ENCODE results near the gene OR2W3.

The OR2W3 gene

GRCh38 chr1:247895163-247895637 lies at the start of gene OR2W3:
Gene OR2W3, plus strand, starts transcription at chr1:247895587. Its CDS starts 0 bp downstream, at chr1:247895587.
- no peak for DNase-seq (ENCODE audit: low read depth, low spot score)

- DNase-seq (ENCODE audit: low read depth, low spot score) = no peak
Measured at GRCh38 chr1:247845693-247846017, 49.7 kb upstream of the OR2W3 start.

DNA sequence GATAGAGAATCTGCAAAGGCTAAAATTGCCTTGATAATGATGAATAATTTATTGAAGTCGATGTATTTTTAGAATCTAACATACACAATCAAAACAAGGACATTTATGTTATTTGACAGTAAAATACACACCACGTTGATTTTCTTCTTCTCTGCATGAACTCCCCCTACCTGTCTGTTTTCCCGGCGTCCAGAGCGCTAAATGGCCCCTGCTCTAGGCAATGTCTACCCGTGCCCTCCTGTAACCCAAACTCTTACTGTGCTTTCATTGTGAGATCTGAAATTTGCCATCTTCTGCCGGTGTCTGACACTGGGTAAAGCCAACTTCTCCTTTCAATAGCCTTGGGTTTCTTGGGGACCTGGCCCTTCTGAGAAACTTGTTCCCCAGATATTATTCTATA lies 47.0 kb upstream of the OR2W3 start:
- no peak for DNase-seq (ENCODE audit: low read depth, low spot score)

GRCh38 chr1:247849616-247850015 lies 45.8 kb upstream of the OR2W3 start:
- no peak for DNase-seq (ENCODE audit: low read depth, low spot score)

DNA sequence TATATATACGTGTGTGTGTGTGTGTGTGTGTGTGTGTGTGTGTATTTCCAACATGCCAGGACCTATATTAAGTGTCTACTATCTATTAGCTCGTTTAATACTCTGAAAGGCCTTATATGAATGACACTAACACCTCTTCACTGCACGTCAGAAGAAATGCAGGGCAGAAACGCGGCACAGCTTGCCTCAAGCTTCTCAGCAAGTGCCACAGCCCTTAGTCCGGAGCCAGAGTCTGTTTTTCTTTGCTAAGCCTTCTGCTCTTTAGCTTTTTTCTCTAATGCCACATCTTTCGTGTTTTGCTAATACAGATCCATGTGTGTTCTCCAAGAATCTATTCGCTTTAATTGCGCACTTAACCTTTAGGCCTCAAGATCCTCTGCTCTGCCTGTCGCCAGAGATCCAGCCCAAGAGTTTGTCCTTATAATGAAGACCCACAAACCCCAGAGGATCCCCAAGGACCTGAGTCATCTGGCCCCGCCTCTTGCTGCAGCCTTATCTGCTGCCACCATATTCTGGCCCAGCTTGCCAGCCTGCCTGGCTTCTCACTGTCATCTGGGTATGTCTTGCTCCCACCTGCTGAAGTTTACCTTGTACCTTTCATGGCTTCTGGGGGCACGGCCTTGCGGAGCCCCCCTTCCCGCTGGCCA lies 40.4 kb upstream of the OR2W3 start:
- no peak for DNase-seq (ENCODE audit: low read depth, low spot score)

DNA sequence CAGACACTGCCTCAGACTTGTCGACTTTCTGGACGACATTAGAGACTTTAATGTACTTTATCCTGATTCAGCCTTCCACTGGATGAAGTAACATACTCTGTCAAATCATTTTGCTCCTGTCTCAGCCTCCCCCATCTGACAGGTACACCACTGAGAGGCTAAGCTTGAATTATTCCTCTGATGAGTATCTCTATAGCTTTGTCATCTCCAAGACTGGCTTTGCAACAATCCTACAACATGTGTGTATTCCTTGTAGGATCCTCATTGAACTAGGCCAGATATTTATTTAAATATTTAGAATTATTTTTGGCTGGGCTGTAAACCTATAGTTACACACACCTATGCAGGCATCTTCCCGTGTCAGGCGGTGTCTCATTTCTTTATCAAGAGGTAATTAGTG lies 39.5 kb upstream of the OR2W3 start:
- no peak for DNase-seq (ENCODE audit: low read depth, low spot score)

- no peak for DNase-seq (ENCODE audit: low read depth, low spot score)
Measured at GRCh38 chr1:247857069-247857984, 38.1 kb upstream of the OR2W3 start, which contains the start of gene TRIM58. Gene TRIM58, plus strand, starts transcription at chr1:247857187. Its CDS starts 60 bp downstream, at chr1:247857247.

DNA sequence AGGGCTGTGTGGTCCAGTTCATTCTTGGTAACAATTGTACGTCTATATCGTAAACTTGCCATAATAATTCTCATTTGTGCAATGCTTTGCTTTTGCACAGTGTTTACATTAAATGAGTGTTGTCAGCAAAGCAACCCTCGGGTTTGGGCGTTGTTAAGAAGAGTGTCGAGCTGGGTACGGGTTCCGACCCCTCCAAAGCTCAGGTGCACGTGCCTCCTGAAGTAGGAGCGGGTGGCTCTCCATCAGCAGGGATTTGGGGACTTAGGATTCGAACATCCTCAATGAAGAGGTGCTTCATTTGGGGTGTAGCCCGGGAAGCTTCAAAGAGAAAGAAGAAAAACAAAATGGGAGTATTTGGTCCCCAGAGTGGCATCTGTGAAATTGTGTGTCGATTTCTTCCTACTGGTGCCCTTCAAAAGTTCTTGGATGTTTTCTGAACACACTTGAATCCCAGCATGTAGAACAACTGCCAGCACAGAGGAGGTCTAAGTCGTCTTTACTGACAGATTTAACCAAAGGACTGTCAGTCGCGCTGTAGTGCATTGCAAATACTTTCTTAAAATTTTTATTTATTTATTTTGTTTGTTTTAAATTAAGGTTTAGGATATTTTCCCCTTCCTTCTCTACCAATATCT lies 37.3 kb upstream of the OR2W3 start:
- no peak for DNase-seq (ENCODE audit: low read depth, low spot score)

GRCh38 chr1:247862756-247863155 lies 32.6 kb upstream of the OR2W3 start:
- no peak for DNase-seq (ENCODE audit: low read depth, low spot score)

DNA sequence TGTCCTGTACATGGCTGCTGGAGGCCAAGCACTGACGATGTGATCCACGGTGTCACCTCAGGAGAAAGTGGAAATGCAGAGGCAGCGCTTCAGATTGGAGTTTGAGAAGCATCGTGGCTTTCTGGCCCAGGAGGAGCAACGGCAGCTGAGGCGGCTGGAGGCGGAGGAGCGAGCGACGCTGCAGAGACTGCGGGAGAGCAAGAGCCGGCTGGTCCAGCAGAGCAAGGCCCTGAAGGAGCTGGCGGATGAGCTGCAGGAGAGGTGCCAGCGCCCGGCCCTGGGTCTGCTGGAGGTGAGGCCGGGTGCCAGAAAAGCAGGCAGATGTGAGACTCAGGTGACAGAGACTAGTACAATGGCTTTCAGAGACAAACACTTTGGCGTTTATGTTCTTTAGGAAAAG lies 30.7 kb upstream of the OR2W3 start:
- DNase-seq (ENCODE audit: low read depth, low spot score) = no peak

DNA sequence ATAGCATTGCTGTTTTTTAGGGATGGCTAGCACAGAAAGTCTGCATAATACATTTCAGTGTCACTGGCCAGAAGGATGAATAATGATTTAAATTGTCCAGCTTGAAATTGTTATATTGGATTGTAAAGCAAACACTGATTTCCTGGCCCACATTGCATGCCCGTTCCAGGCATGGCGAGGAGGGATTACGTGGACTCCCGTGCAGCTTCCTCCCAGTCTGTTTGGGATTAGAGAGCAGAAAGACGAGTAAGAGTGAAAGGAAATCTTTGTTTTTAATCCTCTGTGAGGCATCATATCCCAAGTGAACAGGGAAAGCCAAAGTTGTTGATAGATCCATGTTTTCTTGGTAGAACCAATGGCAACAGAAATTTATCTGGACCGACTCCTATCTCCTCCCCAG lies 30.0 kb upstream of the OR2W3 start:
- no peak for DNase-seq (ENCODE audit: low read depth, low spot score)

DNA sequence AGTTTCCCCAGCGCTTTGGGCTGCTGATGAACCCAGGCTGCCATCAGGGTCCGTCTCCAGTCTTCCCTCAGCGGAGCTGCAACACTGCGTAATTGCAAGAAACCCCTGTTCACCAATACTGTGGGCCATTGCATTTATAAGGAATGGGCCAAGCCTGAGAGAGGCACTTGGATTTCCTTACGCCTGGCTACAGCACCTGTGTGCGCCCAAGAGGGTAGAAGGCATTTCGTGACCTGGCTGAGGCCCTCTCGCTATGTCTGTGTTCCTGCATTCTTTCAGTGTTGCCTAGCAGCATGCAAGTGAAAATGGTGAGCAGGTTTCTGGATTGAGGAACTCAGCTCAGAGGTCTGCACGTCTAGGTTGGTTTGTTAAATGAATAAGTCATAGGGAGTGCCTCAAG lies 12.0 kb upstream of the OR2W3 start:
- no peak for DNase-seq (ENCODE audit: low read depth, low spot score)

DNA sequence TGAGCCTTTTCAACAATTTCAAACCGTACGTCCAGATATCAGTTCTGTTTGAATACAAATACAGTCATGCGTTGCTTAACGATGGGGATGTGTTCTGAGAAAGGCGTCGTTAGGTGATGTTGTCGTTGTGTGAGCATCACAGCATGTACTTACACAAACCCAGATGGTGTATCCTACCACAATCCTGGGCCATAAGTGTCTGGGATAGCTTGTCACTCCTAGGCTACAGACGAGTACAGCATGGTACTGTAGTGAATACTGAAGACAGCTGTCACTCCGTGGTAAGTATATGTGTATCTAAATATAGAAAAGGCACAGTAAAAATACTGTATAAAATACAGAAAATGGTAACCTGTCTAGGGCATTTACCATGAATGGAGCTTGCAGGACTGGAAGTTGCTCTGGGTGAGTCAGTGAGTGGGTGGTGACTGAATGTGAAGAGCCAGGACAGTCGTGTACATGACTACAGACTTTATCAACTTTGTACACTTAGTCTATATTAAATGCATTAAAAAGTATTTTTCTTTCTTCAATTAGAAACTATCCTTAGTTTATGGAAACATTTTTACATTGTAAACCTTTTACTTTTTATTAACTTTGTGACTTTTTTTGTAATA lies 10.5 kb upstream of the OR2W3 start:
- DNase-seq (ENCODE audit: low read depth, low spot score) = no peak

GRCh38 chr1:247895976-247896375 lies 589 bp downstream of the OR2W3 start:
- DNase-seq (ENCODE audit: low read depth, low spot score) = no peak

GRCh38 chr1:247904122-247904521 lies 8.7 kb downstream of the OR2W3 start:
- DNase-seq (ENCODE audit: low read depth, low spot score) = no peak

GRCh38 chr1:247905181-247905580 lies 9.8 kb downstream of the OR2W3 start:
- no peak for DNase-seq (ENCODE audit: low read depth, low spot score)

- no peak for DNase-seq (ENCODE audit: low read depth, low spot score)
Measured at GRCh38 chr1:247905910-247906503, 10.6 kb downstream of the OR2W3 start.

GRCh38 chr1:247906504-247907047 lies 11.2 kb downstream of the OR2W3 start:
- no peak for DNase-seq (ENCODE audit: low read depth, low spot score)

GRCh38 chr1:247908766-247909165 lies 13.4 kb downstream of the OR2W3 start:
- DNase-seq (ENCODE audit: low read depth, low spot score) = no peak

DNA sequence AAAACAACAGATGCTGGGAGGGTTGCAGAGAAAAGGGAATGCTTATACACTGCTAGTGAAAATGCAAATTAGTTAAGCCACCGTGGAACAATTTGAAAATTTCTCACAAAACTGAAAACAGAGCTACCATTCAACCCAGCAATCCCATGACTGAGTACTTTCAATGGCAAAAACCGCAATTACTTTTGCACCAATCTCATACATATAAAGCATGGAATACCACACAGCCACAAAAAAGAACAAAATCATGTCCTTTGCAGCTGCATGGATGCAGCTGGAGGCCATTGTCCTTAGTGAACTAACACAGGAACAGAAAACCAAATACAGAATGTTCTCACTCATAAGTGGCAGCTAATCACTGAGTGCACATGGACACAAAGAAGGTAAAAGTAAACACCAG lies 18.4 kb downstream of the OR2W3 start:
- DNase-seq (ENCODE audit: low read depth, low spot score) = no peak

DNA sequence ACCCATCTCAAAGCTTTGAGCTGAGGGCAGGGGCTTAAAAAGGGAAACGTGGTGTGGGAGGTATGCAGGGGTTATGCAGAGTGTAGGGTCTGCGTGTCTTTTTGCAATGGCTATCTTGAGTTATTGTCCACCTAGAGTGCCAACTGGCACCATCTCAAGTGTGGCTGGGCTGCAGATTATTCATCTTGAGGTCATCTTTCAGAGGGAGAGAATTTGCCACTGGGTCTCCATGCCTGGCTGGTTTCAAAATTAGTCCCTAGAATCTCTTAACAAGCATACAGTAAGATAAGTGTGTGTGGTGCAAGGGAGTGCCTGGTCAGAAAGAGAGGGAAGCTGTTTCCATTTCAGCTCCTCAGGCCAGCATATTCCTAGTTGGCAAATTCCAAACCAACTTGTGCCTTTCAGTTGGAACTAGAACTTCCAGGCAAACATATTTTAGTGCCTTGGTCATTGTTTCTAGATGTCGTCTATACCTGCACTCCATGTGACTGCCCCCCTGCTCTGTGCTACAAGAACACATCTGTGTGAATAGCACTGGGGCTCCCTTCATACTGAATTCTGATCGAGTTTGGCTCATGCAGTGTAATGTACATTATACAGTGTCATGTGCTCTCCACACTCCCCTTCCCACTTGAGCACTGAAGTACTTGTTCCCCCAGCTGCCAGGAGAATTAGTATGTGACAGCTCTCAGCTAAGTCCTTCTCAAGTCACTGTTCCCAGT lies 19.7 kb downstream of the OR2W3 start:
- DNase-seq (ENCODE audit: low read depth, low spot score) = no peak

Data from brain pericyte (primary cell).